Mesothelial cell of epicardium (in vitro differentiated cells): Measurements from ENCODE around the gene TRIO. TPM values are rescaled to one million over a fixed set of nuclear protein-coding genes. Genes with fewer than 3 reads are reported as not detected.

Experiments used
- DNase-seq, 2 experiments: peaks; one replicate each; pipeline ENCODE4 v3.0.0; 2021; ENCODE audit warnings: low spot score in 2 of 2; ENCODE audit not compliant: unreplicated experiment in 2 of 2
- H3K27ac Mint-ChIP-seq: 2 replicates; pipeline ENCODE4 v1.8.0; 2021; ENCODE audit warnings: mixed read lengths
- H3K27me3 Mint-ChIP-seq: 2 replicates; pipeline ENCODE4 v1.8.0; 2021; ENCODE audit warnings: low read depth, mixed read lengths
- H3K36me3 Mint-ChIP-seq: 2 replicates; pipeline ENCODE4 v1.8.0; 2021; ENCODE audit warnings: mixed read lengths
- H3K4me1 Mint-ChIP-seq: 2 replicates; pipeline ENCODE4 v1.8.0; 2021; ENCODE audit warnings: mixed read lengths
- H3K4me3 Mint-ChIP-seq: 2 replicates; pipeline ENCODE4 v1.8.0; 2021; ENCODE audit warnings: mild to moderate bottlenecking, moderate library complexity, mixed read lengths
- H3K9me3 Mint-ChIP-seq: 2 replicates; pipeline ENCODE4 v1.8.0; 2021; ENCODE audit warnings: mixed read lengths
- CTCF ChIP-seq: fragments of 200-600 bp; sonication (generic); IDR thresholded peaks from one replicate; pipeline ENCODE4 v1.5.0; 2021; ENCODE audit warnings: antibody characterized with exemption; ENCODE audit not compliant: unreplicated experiment
- total RNA-seq: library from RNA; stranded (reverse); gene quantifications from 3 replicates; pipeline ENCODE4 v1.2.1, GENCODE V29; 2021

Gene TRIO
- total RNA-seq, 1 donor from 2014 or later, result 209 TPM

GRCh38 chr5:14286007-14286406, 142.9 kb downstream of the TRIO start:
- Mint-ChIP-seq H3K36me3 (peaks cover 13% of the 10 kb centered on the region), H3K27me3 (no peaks in the 10 kb centered on the region), H3K27ac (no peak overlapping the region), H3K9me3 (no peaks in the 10 kb centered on the region), H3K4me3 (no peak overlapping the region), H3K4me1 (peaks cover 16% of the 10 kb centered on the region)
- no peak for TF ChIP-seq CTCF
- no peak for DNase-seq

GRCh38 chr5:14286574-14287421, 143.7 kb downstream of the TRIO start:
- Mint-ChIP-seq H3K4me1 (peaks cover 16% of the 10 kb centered on the region), H3K27ac (no peak overlapping the region), H3K9me3 (no peaks in the 10 kb centered on the region), H3K36me3 (peaks cover 16% of the 10 kb centered on the region), H3K4me3 (no peak overlapping the region), H3K27me3 (no peaks in the 10 kb centered on the region)
- no peak for DNase-seq
- TF ChIP-seq CTCF, result no peak

- no peak for DNase-seq
- no peaks in the 10 kb centered on the region for H3K9me3 Mint-ChIP-seq
- H3K4me1 Mint-ChIP-seq, result peaks cover 12% of the 10 kb centered on the region
- no peak for TF ChIP-seq CTCF
- no peaks in the 10 kb centered on the region for H3K27me3 Mint-ChIP-seq
- no peak overlapping the region for H3K4me3 Mint-ChIP-seq
- peaks cover 44% of the 10 kb centered on the region for H3K36me3 Mint-ChIP-seq
- no peak overlapping the region for H3K27ac Mint-ChIP-seq
Measured at GRCh38 chr5:14292766-14293658, 149.9 kb downstream of the TRIO start.

GRCh38 chr5:14295610-14296009, 152.5 kb downstream of the TRIO start:
- no peak for TF ChIP-seq CTCF
- DNase-seq, result no peak
- Mint-ChIP-seq H3K36me3 (peaks cover 43% of the 10 kb centered on the region), H3K27me3 (no peaks in the 10 kb centered on the region), H3K9me3 (no peaks in the 10 kb centered on the region), H3K27ac (peak overlapping the region; percentile 38), H3K4me3 (no peak overlapping the region), H3K4me1 (peaks cover 14% of the 10 kb centered on the region)

- TF ChIP-seq CTCF, result no peak
- no peak overlapping the region for H3K27ac Mint-ChIP-seq
Measured at GRCh38 chr5:14296533-14297331, 153.6 kb downstream of the TRIO start.

More at GRCh38 chr5:14296533-14297331, 153.6 kb downstream of the TRIO start:
- no peak overlapping the region for H3K4me3 Mint-ChIP-seq
- no peaks in the 10 kb centered on the region for H3K27me3 Mint-ChIP-seq
- DNase-seq, result no peak
- H3K4me1 Mint-ChIP-seq, result peaks cover 14% of the 10 kb centered on the region
- H3K9me3 Mint-ChIP-seq, result no peaks in the 10 kb centered on the region
- H3K36me3 Mint-ChIP-seq, result peaks cover 35% of the 10 kb centered on the region
